Neural cell (in vitro differentiated cells): ENCODE data around the gene NPTN. TPM values are rescaled to one million over a fixed set of nuclear protein-coding genes. Genes with fewer than 3 reads are reported as not detected.

Source experiments
- H2AFZ ChIP-seq: fragments of 200-600, 300-800 bp; sonication (generic), shearing (Covaris generic); 2 replicates; pipeline ENCODE4 v1.6.0; 2014; ENCODE audit warnings: low read depth, mild to moderate bottlenecking, antibody characterized with exemption, low read length, moderate library complexity
- H3F3A ChIP-seq: fragments of 200-600 bp; shearing (Covaris generic); 2 replicates; pipeline ENCODE4 v1.6.1; 2016; ENCODE audit warnings: mild to moderate bottlenecking, moderate library complexity, mixed read lengths, antibody characterized with exemption, low read length; ENCODE audit not compliant: insufficient read depth, poor library complexity, severe bottlenecking
- H3K27ac ChIP-seq: fragments of 200-600, 300-800 bp; sonication (generic), shearing (Covaris generic); 2 replicates; pipeline ENCODE4 v1.5.1; 2014; ENCODE audit warnings: mild to moderate bottlenecking, low read length, moderate library complexity
- H3K27me3 ChIP-seq: fragments of 300-800, 200-600 bp; sonication (generic), shearing (Covaris generic); 2 replicates; pipeline ENCODE4 v1.6.0; 2014; ENCODE audit warnings: mild to moderate bottlenecking, low read depth, low read length, moderate library complexity; ENCODE audit not compliant: insufficient read depth
- H3K36me3 ChIP-seq: fragments of 300-800, 200-600 bp; sonication (generic), shearing (Covaris generic); 2 replicates; pipeline ENCODE4 v1.5.1; 2014; ENCODE audit warnings: mild to moderate bottlenecking, antibody characterized with exemption, low read length, moderate library complexity; ENCODE audit not compliant: insufficient read depth
- H3K4me2 ChIP-seq: fragments of 300-800, 200-600 bp; sonication (generic), shearing (Covaris generic); 2 replicates; pipeline ENCODE4 v1.6.0; 2014; ENCODE audit warnings: mild to moderate bottlenecking, low read length
- H3K4me3 ChIP-seq: fragments of 300-800, 200-600 bp; sonication (generic), shearing (Covaris generic); 2 replicates; pipeline ENCODE4 v1.5.1; 2014; ENCODE audit warnings: mild to moderate bottlenecking, low read length, moderate library complexity
- H3K79me2 ChIP-seq: fragments of 200-600 bp; shearing (Covaris generic); replicated peaks from 2 replicates; pipeline ENCODE4 v1.6.0; 2014; ENCODE audit warnings: mild to moderate bottlenecking, low read length, moderate library complexity; ENCODE audit not compliant: insufficient read depth
- H3K9ac ChIP-seq: fragments of 300-800, 200-600 bp; sonication (generic), shearing (Covaris generic); 2 replicates; pipeline ENCODE4 v1.6.1; 2016; ENCODE audit warnings: mild to moderate bottlenecking, low read length, mixed read lengths
- H3K9me2 ChIP-seq: fragments of 200-600 bp; shearing (Covaris generic); 2 replicates; pipeline ENCODE4 v1.6.1; 2016; ENCODE audit warnings: mild to moderate bottlenecking, low read length, mixed read lengths; ENCODE audit not compliant: insufficient read depth
- H3K9me3 ChIP-seq: fragments of 200-600, 300-800 bp; sonication (generic), shearing (Covaris generic); 2 replicates; pipeline ENCODE4 v1.6.1; 2016; ENCODE audit warnings: mild to moderate bottlenecking, mixed run types, low read length, moderate library complexity, mixed read lengths
- H4K20me1 ChIP-seq: fragments of 200-600 bp; shearing (Covaris generic); 2 replicates; pipeline ENCODE4 v1.6.1; 2016; ENCODE audit warnings: mild to moderate bottlenecking, mixed run types; ENCODE audit not compliant: insufficient read depth
- CTCF ChIP-seq: fragments of 450-650 bp; IDR thresholded peaks from 2 replicates; pipeline ENCODE4 v1.5.1; 2014; ENCODE audit warnings: antibody characterized with exemption, mild to moderate bottlenecking, moderate library complexity; ENCODE audit not compliant: poor library complexity, severe bottlenecking
- EP300 ChIP-seq: fragments of 450-650 bp; conservative IDR thresholded peaks from 2 replicates; pipeline ENCODE4 v1.6.1; 2014; ENCODE audit warnings: antibody characterized with exemption, mild to moderate bottlenecking, moderate library complexity; ENCODE audit not compliant: poor library complexity, severe bottlenecking
- EZH2 ChIP-seq: fragments of 200-600, 300-800 bp; shearing (Covaris generic), sonication (generic); IDR thresholded peaks from 2 replicates; pipeline ENCODE4 v1.6.1; 2014; ENCODE audit warnings: antibody characterized with exemption, low read length, borderline replicate concordance, mild to moderate bottlenecking; ENCODE audit not compliant: insufficient read depth, poor library complexity, severe bottlenecking
- MXI1 ChIP-seq: fragments of 450-650 bp; conservative IDR thresholded peaks from 2 replicates; pipeline ENCODE4 v1.6.1; 2014; ENCODE audit warnings: antibody characterized with exemption, mild to moderate bottlenecking; ENCODE audit not compliant: poor library complexity, severe bottlenecking
- POLR2AphosphoS5 ChIP-seq: IDR thresholded peaks from 2 replicates; pipeline ENCODE4 v1.6.1; 2012
- RAD21 ChIP-seq: fragments of 450-650 bp; conservative IDR thresholded peaks from 2 replicates; pipeline ENCODE4 v1.6.1; 2014; ENCODE audit warnings: antibody characterized with exemption, mild to moderate bottlenecking, moderate library complexity
- REST ChIP-seq: IDR thresholded peaks from 2 replicates; pipeline ENCODE4 v1.6.1; 2012; ENCODE audit warnings: borderline replicate concordance
- SMC3 ChIP-seq: fragments of 450-650 bp; conservative IDR thresholded peaks from 2 replicates; pipeline ENCODE4 v1.6.1; 2014; ENCODE audit warnings: antibody characterized with exemption, mild to moderate bottlenecking, moderate library complexity; ENCODE audit not compliant: poor library complexity
- TAF1 ChIP-seq: IDR thresholded peaks from 2 replicates; pipeline ENCODE4 v1.6.1; 2012; ENCODE audit warnings: low read depth
- polyA plus RNA-seq: library from polyadenylated mRNA; depleted of rRNA; stranded (reverse); fragments of >200 nt; gene quantifications from 2 replicates; pipeline ENCODE4 v1.2.3, GENCODE V29; 2014

The NPTN gene
- polyA plus RNA-seq, 1 donor from 2014 or later, result 237 TPM

- Histone ChIP-seq H3F3A (no peaks in the 10 kb centered on the region), H3K9me3 (no peaks in the 10 kb centered on the region), H2AFZ (no peak overlapping the region), H3K36me3 (peaks cover 23% of the 10 kb centered on the region), H3K9me2 (no peaks in the 10 kb centered on the region), H3K4me3 (no peak overlapping the region), H4K20me1 (no peaks in the 10 kb centered on the region), H3K9ac (no peak overlapping the region), H3K27ac (no peak overlapping the region), H3K4me2 (no peak overlapping the region), H3K79me2 (no peaks in the 10 kb centered on the region), H3K27me3 (no peaks in the 10 kb centered on the region)
- no peak for TF ChIP-seq TAF1
- no peak for TF ChIP-seq EZH2
- no peak for TF ChIP-seq MXI1
- TF ChIP-seq SMC3, result no peak
- no peak for TF ChIP-seq EP300
Measured at GRCh38 chr15:73572296-73572695, 60.9 kb downstream of the NPTN start.

GRCh38 chr15:73571346-73571745 lies 61.8 kb downstream of the NPTN start:
- TF ChIP-seq POLR2AphosphoS5 (no peak), SMC3 (no peak), CTCF (no peak), MXI1 (no peak), TAF1 (no peak), EZH2 (no peak), RAD21 (no peak), EP300 (no peak), REST (no peak)
- Histone ChIP-seq H3K4me3 (no peak overlapping the region), H3F3A (no peaks in the 10 kb centered on the region), H3K27ac (no peak overlapping the region), H3K4me2 (no peak overlapping the region), H3K9me2 (no peaks in the 10 kb centered on the region), H3K36me3 (peaks cover 23% of the 10 kb centered on the region), H2AFZ (no peak overlapping the region), H3K9ac (no peak overlapping the region), H3K79me2 (no peaks in the 10 kb centered on the region), H3K9me3 (no peaks in the 10 kb centered on the region), H3K27me3 (no peaks in the 10 kb centered on the region), H4K20me1 (no peaks in the 10 kb centered on the region)
